ENCODE data around the gene WIZ.

WIZ gene

GRCh38 chr19:15467734-15468214 is 18.0 kb upstream of the WIZ start:
- no peak for DNase-seq (ENCODE audit: low read depth)

- DNase-seq (ENCODE audit: low read depth): no peak
Measured at GRCh38 chr19:15466851-15467733, 17.3 kb upstream of the WIZ start.

- DNase-seq (ENCODE audit: low read depth): no peak
Measured at GRCh38 chr19:15464394-15465385, 14.9 kb upstream of the WIZ start, which contains the start of gene RASAL3. Gene RASAL3, minus strand, starts transcription at chr19:15464544. Its CDS starts 186 bp downstream, at chr19:15464358.

GRCh38 chr19:15463861-15464371 is 14.2 kb upstream of the WIZ start:
- no peak for DNase-seq (ENCODE audit: low read depth)

- no peak for DNase-seq (ENCODE audit: low read depth)
Measured at GRCh38 chr19:15461694-15462093, 11.9 kb upstream of the WIZ start.

GRCh38 chr19:15457701-15458484 is 8.1 kb upstream of the WIZ start:
- DNase-seq (ENCODE audit: low read depth): no peak

GRCh38 chr19:15456871-15457700 is 7.3 kb upstream of the WIZ start:
- DNase-seq (ENCODE audit: low read depth): no peak

- no peak for DNase-seq (ENCODE audit: low read depth)
Measured at GRCh38 chr19:15456441-15456840, 6.7 kb upstream of the WIZ start.

GRCh38 chr19:15455996-15456395 is 6.2 kb upstream of the WIZ start:
- DNase-seq (ENCODE audit: low read depth): no peak

GRCh38 chr19:15453906-15454860 is 4.4 kb upstream of the WIZ start:
- DNase-seq (ENCODE audit: low read depth): no peak

GRCh38 chr19:15453091-15453578 is 3.4 kb upstream of the WIZ start:
- no peak for DNase-seq (ENCODE audit: low read depth)

- DNase-seq (ENCODE audit: low read depth): no peak
Measured at GRCh38 chr19:15452111-15453047, 2.6 kb upstream of the WIZ start.

- no peak for DNase-seq (ENCODE audit: low read depth)
Measured at GRCh38 chr19:15450528-15450890, 753 bp upstream of the WIZ start.

- no peak for DNase-seq (ENCODE audit: low read depth)
Measured at GRCh38 chr19:15448778-15449619, 757 bp downstream of the WIZ start.

GRCh38 chr19:15448044-15448777 is 1.5 kb downstream of the WIZ start:
- DNase-seq (ENCODE audit: low read depth): no peak

GRCh38 chr19:15447057-15447456 is 2.7 kb downstream of the WIZ start:
- no peak for DNase-seq (ENCODE audit: low read depth)
